ENCODE measurements around the gene MPP1. TPM values are rescaled to one million over a fixed set of nuclear protein-coding genes. Genes with fewer than 3 reads are reported as not detected.

MPP1 gene
- total and polyA plus RNA-seq, 2 of the 8 experiments (the other 6 are each of a cell fraction or from before 2014, with no cell fraction given): 7.6 to 13.4 TPM

DNA sequence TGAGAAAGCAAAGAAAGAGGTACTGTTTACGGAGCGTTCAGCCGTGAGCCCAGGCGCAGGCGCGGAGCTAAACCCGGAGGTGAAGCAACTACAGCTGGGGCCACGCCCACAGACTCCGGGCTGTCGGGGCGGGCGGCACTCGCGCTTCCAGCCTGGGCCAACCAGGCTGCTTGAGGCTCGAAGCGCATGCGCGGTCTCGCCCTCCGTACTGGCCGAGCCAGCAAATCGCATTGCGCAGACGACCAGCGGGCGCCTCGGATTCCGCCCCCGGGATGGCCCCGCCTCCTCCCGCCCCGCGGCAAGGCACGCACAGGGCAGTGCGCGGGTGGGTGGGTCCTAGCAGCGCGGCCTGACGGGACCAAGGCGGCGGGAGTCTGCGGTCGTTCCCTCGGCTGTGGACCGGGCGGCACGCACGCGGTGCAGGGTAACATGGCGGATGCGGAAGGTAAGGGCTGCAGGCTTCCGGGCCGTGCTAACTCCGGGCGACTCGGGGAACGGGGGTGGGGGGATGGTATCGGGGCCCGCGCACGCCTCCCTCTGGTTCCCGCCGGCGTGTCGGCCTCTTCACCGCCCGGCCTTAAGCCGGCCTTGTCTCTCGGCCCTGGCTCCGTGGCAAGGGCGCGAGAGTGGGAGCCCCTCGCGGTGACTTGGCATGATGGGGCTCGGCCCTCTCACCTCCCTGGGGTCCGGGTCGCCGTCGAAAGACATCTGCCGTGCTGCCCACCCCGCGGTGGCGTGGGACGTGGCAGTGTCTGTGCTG, 42.6 kb downstream of the MPP1 start, which contains the start of gene DKC1 (continued):
- TF ChIP-seq YY1 (IDR thresholded peaks at IDR 0.05; ENCODE audit: low read depth, low read length) (peak; percentile 57; the same call in 1 of the 2 replicates), NRF1 (IDR thresholded peaks at IDR 0.05; ENCODE audit: low read depth, low read length) (peak; percentile 62), CBX5 (IDR thresholded peaks at IDR 0.05; ENCODE audit: low read depth, low read length) (no peak), POLR2A (IDR thresholded peaks at IDR 0.05; ENCODE audit: control extremely low read depth in 1 of 2, low read depth in 2 of 2, low read length in 2 of 2) (peak; percentile 60 to 66), SIN3A (conservative IDR thresholded peaks at IDR 0.05 in 1 of 2, IDR thresholded peaks at IDR 0.05 in 1 of 2; ENCODE audit: low read depth in 1 of 2, low read length in 2 of 2) (0 out of 4 replicates have a peak, but pooled peaks of 1 of the 2 experiments have one; percentile 50), TCF12 (IDR thresholded peaks at IDR 0.05; ENCODE audit: low read depth, low read length) (no peak), BCL11A (IDR thresholded peaks at IDR 0.05; ENCODE audit: low read depth in 2 of 2, low read length in 2 of 2) (no peak), POLR2AphosphoS5 (IDR thresholded peaks at IDR 0.05; ENCODE audit: low read depth, low read length) (peak; percentile 60), ASH2L (IDR thresholded peaks at IDR 0.05; ENCODE audit: low read length) (peak; percentile 59)

Measured in H1 (cell line).